Activated CD4-positive, alpha-beta T cell treated with anti-CD3 and anti-CD28 coated beads, Interleukin-2, amount 50 U/mL, for 4 hours (primary cell): Measurements from ENCODE around the gene MLKL.

ENCODE experiments used
- DNase-seq, 2 experiments: peaks; one replicate each; pipeline ENCODE4 v3.0.0-alpha.2; 2020

The MLKL gene

DNA sequence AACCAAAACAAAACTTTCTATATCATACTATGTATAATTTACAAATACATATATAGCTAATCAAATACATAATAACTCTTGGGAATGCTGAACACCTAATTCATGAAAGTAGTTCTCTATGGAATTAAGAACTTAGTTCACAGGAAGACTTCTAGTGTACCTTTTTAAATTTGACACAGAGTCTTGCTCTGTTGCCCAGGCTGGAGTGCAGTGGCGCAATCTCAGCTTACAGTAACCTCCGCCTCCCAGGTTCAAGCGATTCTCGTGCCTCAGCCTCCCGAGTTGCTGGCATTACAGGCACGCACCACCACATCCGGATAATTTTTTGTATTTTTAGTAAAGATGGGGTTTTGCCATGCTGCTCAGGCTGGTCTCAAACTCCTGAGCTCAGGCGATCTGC lies 58.7 kb downstream of the MLKL start:
- DNase-seq: no peak

DNA sequence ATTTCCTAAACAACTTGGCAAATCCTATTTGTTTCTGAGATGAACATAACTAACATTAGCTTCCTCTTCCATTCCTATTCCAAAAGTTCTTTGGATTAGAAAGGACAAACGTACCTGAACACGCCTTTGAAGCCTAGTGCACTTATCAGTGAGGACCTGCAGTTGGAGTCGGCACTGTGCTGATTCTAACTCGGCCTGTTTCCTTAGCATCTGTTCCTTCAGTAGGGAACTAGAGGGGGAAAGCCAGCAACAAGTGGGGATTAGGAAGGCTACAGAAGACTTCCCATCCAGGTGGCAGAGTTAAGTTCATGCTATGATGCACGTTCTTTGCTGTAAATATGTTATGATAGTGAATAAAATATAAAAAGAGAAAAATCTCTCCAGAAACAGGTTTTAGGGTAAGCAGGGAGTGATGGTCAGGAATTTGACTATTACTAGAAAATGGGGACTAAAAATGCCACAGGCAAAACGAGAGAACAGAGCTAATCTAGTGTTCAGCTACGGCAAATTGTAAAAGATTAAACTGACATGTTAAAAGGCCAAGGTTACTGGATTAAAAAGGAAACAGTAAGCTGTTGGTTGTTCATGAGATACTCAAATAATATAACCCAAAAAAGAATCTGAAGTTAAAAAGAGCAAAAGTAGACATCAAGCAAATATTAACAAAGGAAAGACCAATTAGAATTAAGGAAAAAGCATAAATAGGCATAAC lies 62.8 kb downstream of the MLKL start:
- DNase-seq: no peak

DNA sequence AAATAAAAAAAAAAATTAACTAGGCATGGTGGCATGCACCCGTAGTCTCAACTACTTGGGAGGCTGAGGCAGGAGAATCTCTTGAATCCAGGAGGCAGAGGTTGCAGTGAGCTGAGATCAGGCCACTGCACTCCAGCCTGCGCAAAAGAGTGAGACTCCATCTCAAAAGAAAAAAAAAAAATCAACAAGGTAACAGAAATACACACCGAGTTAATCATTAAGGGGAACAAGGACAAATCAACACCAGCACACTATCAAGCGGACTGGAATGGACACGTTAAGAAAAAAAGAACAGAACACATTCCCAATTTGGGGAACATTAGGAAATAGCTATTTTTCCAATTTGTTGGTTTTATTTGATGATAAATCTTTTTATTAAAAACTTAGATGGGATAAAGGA lies 65.4 kb downstream of the MLKL start:
- DNase-seq: no peak

DNA sequence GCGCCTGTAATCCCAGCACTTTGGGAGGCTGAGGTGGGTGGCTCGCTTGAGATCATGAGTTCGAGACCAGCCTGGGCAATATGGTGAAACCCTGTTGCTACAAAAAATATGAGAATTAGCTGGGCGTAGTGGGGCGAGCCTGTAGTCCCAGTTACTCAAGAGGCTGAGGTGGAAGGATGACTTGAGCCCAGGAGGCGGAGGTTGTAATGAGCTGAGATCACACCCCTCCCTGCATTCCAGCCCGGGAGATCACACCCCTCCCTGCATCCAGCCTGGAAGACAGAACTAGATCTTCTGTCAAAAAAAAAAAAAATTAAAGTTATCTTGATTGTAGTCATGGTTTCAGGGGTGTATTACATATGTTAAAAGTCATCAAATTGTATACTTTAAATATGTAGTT lies 67.0 kb downstream of the MLKL start:
- no peak for DNase-seq

DNA sequence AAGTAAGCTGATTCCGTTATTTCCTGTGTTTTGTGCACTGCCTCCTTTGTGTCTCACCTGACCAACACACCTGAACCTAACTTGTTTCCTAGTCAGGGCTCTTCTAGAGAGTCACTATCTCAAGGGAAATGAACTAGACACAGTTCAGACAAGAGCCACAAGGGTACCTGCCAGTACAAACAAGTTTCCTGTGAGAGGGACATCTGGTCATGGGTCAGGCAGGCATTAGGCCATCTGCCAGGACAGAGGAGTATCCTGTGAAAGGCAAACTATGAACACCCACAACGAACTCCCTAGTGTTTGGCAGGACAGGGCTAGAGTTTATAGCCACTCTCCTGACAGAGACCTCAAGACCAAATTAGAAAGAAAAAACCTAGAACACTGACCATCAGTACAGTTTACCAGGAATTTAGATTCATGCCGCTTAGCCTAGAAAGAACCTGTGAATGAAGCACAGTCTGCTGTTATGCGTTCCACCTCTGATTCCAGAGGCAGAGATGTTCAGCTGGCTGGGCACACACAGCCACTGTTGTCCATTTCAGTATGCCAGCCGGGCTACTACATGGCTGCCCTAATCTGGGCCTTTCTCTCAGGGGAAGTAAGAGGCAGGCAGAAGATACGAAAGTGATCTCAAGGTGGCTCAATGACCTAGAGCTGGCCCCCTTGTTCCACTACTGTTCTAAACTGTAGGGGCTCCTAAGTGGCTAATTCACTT lies 73.0 kb downstream of the MLKL start:
- no peak for DNase-seq

DNA sequence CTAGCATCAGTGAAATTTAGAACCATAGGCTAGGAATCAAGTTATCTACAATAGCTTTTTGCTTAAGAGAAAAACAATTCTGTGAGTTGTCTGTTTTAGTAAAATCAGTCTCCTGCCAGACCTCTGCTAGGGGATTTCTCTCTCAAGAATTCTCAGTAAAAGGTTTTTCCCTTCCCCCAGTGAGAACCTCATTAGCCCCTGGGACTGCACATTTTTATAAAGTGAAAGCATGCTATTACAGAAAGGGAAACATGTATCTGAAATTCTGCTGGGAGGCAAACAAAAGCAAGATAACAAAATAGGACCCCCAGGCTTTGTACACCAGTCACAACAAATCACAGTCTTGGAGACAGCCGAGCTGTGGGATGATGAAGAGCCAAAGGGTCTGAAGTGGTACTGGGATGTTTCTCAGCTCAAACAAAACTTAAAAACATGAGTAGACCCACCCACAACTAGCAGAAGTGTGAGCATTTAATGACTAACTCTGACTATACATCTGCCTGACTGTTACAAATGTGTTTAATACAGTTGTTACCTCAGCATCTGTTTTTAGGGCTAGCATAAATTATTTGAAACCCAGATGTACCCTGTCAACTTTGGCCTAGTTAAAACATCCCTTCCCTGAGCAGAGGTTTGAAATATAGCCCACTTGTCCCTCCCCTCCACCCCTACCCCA lies 73.8 kb downstream of the MLKL start:
- no peak for DNase-seq

DNA sequence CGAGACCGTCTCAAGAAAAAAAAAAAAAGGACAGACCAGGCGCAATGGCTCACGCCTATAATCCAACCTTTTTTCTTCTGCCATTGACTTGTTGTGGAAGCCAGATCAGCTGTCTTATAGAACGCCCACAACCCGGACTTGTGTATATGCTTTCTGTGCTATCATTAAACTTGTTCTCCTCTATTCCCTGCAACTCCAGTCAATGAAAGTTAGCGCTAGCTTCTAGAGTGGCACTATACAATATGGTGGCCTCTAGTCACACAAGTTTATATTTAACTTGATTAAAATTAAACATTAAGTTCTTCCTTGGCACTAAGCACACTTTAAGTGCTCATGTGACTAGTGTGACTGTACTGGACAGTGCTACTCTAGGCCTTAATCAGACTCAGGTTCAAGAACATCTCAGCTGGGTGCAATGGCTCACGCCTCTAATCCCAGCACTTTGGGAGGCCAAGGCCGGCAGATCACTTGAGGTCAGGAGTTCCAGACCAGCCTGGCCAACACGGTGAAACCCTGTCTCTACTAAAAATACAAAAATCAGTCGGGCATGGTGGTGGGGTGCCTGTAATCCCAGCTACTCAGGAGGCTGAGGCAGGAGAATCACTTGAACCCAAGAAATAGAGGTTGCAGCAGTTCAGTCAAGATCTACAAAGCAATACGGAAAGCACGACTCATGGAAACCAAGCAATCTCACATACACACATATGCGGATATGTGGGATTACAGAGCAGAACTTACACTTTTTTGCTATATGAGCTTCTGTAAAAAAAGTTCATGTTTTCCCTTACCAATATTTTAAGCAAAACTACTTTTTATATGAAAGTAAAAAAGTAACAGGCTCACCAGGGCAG lies 74.9 kb downstream of the MLKL start:
- no peak for DNase-seq

DNA sequence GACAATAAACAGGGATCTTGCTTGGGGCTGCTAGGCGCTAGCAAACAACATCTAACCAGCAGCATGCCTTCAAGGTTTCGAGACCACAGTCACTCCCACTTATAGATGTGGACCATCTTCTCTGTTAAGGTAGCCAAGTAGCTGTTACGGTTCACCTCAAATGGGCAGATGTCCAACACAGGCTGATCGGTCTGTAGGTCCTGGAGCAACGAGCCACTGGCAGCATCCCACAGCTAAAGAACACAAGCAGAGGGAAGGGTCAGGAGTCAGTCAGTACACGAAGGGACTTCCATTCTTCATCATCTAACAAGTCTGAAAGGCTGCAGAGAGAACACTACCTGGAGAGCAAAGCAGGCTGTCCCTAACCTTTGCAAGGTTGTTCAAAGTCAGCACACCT lies 76.8 kb downstream of the MLKL start:
- DNase-seq: no peak

DNA sequence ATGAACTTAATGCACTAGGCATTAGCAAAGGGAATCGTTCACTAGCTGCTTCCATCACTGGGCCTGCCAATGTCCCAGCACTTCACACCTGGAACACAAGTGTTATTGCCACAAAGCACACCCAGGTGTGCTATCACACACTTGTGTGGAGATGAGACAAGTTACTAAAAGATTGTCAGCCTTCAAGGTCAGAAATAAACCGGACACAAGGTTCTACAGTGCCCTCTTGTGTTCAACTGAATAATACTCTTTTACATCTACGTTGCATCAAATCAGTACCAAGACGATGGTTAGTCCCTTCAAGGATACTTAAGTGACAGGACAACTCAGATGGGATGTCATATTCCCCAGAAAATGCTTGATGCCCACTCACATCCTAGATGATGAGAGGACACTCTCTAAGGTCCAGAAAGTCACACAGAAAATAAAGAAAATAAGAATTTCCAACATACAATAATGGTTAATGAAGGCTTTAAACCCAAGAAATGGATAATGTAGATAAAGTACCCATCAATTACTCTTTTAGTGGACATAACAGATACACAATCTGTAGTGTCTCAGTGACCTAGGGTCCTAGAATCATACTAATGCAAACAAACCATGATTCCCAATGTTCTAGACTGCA lies 77.3 kb downstream of the MLKL start:
- DNase-seq: no peak

DNA sequence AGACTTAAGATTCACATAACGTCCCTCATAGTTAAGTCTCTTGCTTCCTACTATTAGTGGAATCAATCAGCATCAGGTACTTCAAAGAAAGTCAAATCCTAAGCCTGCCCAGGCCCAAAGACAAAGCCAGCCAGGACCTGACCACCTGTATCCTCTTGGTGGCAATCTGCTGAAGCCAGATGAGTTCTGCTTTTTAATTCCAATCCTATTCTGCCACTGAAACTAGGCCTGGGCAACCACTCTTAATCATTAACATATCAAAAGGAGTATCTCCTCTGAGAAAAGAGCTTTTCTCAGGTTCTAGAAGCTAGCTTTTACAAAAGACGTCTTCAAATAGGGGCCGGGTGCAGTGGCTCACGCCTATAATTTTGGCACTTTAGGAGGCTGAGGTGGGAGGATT lies 78.7 kb downstream of the MLKL start:
- no peak for DNase-seq
